Renal cortex interstitium (tissue), 11 donors: ENCODE measurements around the gene B9D1. TPM values are rescaled to one million over a fixed set of nuclear protein-coding genes. Genes with fewer than 3 reads are reported as not detected.

Experiments used
- DNase-seq, 11 donors: peaks; one replicate each; pipeline ENCODE4 v3.0.0-alpha.2; 2013; ENCODE audit warnings: low read depth in 9 of 11, low spot score in 4 of 11; ENCODE audit errors: extremely low read depth in 1 of 11
- polyA plus RNA-seq, 3 donors: library from polyadenylated mRNA; unstranded; fragments of 120-200 nt; gene quantifications; one replicate each; pipeline ENCODE4 v1.2.1, GENCODE V29; 2013; ENCODE audit not compliant: insufficient read length in 3 of 3

The B9D1 gene
- polyA plus RNA-seq, 3 donors: 34.7 to 48.8 (median 39.6) TPM

- DNase-seq: no peak
Observed at GRCh38 chr17:19332371-19333131, 30.0 kb downstream of the B9D1 start.

- no peak for DNase-seq
Observed at GRCh38 chr17:19331543-19332245, 30.8 kb downstream of the B9D1 start.

DNA sequence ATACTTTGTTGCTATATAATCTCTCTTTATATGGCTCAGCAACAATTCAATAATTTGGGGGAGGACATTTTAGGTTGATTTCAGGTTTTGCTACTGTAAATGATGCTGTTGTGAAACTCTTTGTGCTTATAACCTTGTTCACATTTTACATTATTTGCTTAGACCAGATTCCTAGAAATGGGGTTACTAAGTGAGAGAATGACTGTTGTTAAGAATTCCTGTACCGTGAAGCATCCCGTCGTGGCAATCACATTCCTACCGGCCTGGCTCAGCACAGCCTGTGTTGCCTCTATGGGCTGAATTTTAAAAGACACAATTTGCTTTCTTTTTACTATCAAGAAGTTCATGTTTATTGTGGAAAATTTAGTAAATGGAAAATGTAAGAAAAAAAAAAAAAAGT is 31.4 kb downstream of the B9D1 start:
- no peak for DNase-seq

- DNase-seq: no peak
Observed at GRCh38 chr17:19330271-19330670, 32.3 kb downstream of the B9D1 start.

DNA sequence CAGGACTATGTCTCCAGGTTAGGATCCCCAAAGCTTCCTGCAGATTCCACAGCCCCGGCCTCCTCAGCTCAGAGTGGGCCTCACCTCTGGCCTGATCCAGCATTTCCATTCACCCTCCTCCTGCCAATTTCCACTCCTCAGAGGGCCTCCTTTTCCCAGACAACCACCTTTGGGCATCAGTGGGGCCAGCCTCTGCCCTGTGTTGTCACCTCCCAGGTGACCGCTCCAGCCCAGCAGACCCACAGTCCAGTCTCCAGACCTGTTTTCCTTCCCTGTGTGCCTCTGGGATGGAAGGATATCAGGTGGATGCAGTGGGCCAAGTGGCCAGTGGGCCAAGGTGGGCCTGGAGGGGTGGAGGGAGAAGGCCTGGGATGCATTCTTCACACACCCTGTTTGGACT is 32.7 kb downstream of the B9D1 start:
- DNase-seq: no peak

DNA sequence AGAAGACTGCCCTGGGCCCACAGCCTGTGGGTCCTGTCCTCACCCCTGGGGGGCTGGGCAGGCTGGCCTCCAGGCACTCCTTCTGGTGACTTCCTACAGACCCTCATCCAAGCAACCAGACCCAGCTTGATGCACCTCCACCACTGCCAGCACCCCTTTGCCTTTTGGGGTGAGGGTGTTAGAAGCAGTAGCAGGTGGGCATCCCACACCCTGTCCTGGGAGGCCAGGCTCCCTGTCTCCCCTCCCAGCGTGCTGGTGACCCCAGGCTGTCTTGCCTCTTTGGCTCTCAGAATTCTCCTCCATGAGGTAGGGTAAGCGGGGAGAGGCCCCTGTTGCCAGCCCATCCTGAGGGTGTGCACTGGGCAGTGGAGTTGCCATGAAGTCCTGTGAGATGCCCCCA is 33.4 kb downstream of the B9D1 start:
- DNase-seq: no peak

GRCh38 chr17:19328441-19329061 is 34.0 kb downstream of the B9D1 start:
- DNase-seq: no peak

- no peak for DNase-seq
Observed at GRCh38 chr17:19327031-19327783, 35.3 kb downstream of the B9D1 start.

DNA sequence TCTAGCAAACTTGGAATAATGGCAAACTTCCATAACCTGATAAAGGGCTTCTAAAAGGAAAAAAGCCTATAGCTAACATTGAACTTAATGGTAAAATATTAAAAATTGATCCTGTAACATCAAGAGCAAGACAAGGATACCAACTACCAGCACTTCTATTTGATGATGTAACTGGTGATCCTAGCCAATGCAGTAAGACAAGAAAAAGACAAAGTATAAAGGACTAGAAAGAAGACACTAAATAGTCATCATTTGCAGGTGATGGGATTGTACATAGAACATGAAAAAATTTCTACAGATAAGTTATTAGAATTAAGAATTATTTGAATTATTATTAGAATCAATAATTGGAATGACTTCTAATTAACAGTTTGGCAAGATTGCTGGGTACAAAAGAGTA is 37.0 kb downstream of the B9D1 start:
- DNase-seq: no peak

DNA sequence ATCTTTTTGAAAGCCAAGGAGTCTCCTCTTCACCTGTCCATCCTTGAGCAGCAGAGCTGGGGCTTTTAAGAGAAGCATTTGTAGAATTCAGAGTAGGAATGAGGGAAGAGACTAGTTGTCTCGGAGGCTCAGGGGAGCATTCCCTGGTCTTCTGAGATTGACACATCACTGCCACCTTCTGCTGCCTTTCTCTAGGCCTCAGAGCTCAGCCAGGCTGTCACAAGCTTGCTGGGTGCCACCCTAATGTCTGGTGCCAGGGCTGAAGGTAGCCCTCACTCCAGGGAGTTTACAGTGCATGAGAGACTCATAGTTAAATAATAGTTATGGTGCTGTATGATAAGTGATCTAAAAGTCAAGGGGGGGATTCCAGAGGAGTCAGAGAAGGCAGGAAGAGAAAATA is 39.7 kb downstream of the B9D1 start:
- DNase-seq: no peak

- no peak for DNase-seq
Observed at GRCh38 chr17:19322129-19322505, 40.4 kb downstream of the B9D1 start.

DNA sequence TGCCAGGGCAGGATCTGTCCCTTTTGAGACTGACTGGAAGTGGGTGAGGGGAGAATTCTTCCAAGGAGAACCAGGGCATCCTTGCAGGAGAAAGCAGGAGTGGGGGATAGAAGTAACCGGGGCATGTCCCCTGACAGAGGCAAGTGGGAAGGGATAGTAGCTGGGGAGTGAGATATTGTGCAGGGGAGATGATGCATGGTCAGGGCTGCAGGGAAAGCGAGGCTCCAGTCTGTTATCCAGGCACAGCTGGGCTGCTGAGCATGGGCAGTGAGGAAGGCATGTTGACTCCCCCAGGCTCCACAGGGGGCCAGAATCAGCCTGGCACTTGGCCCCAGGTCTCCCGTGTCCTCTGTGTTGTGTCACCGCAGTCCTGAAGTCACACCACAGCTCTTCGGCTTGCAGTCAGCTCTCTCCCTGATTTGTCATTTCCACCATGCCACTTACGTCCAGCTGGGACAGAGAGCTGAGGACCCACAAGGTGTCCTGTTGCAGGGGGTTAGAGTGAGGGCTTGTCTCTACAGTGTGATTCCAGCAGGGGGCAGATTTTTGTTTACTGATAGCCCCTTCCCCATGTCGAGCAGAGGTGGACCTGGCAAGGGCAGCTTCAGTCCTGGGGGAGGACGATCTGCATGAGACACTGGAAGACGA is 40.9 kb downstream of the B9D1 start:
- DNase-seq: no peak

DNA sequence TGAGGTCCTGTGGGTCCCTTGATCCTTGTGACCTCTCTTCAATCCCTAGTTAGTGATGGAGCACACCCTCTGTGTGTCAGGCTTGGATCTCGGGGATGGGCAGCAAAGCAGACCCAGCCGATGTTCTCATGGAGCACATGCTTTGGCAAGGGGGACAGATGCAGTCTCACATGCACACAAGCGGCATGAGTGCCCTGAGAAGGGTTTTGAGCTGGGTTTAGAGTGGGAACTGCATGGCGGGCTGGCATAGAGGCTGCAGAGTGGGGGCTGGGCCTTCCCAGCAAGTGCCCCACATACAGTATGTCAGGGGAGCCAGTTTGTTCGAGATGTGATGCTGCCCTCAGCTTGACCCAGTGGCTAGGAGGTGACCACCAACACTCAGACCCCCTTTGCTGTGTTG is 41.6 kb downstream of the B9D1 start:
- no peak for DNase-seq

- DNase-seq: no peak
Observed at GRCh38 chr17:19319771-19320505, 42.6 kb downstream of the B9D1 start.

- no peak for DNase-seq
Observed at GRCh38 chr17:19318611-19319010, 43.9 kb downstream of the B9D1 start.

GRCh38 chr17:19317359-19318095 is 45.0 kb downstream of the B9D1 start:
- peak; percentile 66 to 95 (median 88) for DNase-seq

GRCh38 chr17:19316761-19317358 is 45.7 kb downstream of the B9D1 start:
- DNase-seq: peak in 8 of 11 donors; percentile 38 to 75 (median 55)
